Stimulated activated CD8-positive, alpha-beta memory T cell treated with anti-CD3 and anti-CD28 coated beads, Interleukin-15, amount 100 ng/mL, for 4 hours (primary cell): ENCODE results near the gene SPEM2.
"Not testable (repeated sequence)": the region's sequence is repeated elsewhere in the genome, so short reads cannot be mapped to it uniquely, and the experiment has no call there.

Experiments
- DNase-seq, 2 donors: peaks; one replicate each; pipeline ENCODE4 v3.0.0-alpha.2; 2020; ENCODE audit warnings: low read depth in 2 of 2

Gene SPEM2

GRCh38 chr17:7471729-7472128 lies 46.3 kb downstream of the SPEM2 start:
- DNase-seq: no peak

GRCh38 chr17:7474767-7475166 lies 49.4 kb downstream of the SPEM2 start:
- not testable (repeated sequence) for DNase-seq

- no peak for DNase-seq
Observed at GRCh38 chr17:7475764-7476422, 50.5 kb downstream of the SPEM2 start.

GRCh38 chr17:7476494-7476893 lies 51.1 kb downstream of the SPEM2 start:
- DNase-seq: no peak

- DNase-seq: no peak
Observed at GRCh38 chr17:7476951-7477350, 51.5 kb downstream of the SPEM2 start.
